AG04449 (cell line): ENCODE results near the gene JMJD6.
A peak's percentile ranks its signal among the peaks of the same experiment; 100 is the strongest.
"Not testable (repeated sequence)": the region's sequence is repeated elsewhere in the genome, so short reads cannot be mapped to it uniquely, and the experiment has no call there.

ENCODE experiments used
- CTCF ChIA-PET: fragments of 350-600 bp; formaldehyde crosslinking; extraction: SDS; loops from one replicate; lab custom pipeline; 2021; ENCODE audit warnings: antibody characterized with exemption; lab: Yijun Ruan, JAX
- POLR2A ChIA-PET: fragments of 400-600, 350-600 bp; formaldehyde crosslinking; extraction: SDS; loops from one replicate; lab custom pipeline; 2020; ENCODE audit warnings: antibody characterized with exemption, inconsistent platforms; lab: Yijun Ruan, JAX
- DNase-seq: peaks from one replicate; pipeline ENCODE4 v3.0.0-alpha.2; 2010; ENCODE audit warnings: low read depth, low spot score
- H3K4me3 ChIP-seq: 2 replicates; pipeline ENCODE4 v1.5.1; 2011; ENCODE audit warnings: low read depth, mild to moderate bottlenecking, control low read depth, low read length
- TF ChIP-seq, protein P1 (sequence below): IDR thresholded peaks from one replicate; pipeline ENCODE4 v1.5.1; 2011; ENCODE audit warnings: mild to moderate bottlenecking, moderate library complexity, low read length, control low read depth, inconsistent platforms; ENCODE audit not compliant: insufficient read depth; ENCODE audit errors: missing control alignments

The JMJD6 gene

DNA sequence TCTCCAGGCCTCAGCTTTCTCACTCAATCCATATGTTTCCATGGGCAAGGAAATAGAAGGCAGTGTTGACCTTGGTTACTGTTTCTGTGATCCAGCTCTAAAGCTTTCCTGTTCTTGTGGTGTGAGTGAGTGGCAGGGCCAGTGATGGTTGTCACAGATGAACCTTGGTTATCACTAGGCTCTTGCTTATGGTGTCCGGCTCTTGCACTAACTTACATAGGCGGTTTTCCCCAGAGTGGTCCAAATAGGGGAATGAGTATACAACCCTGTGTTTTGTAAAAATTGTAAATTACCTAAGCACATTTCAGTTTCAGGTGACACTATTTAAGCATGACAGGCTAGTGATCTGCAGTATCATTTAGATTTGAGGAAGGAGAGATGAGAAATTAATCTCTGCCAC, 18.3 kb upstream of the JMJD6 start:
- ChIA-PET CTCF (no interaction called here), POLR2A (no interaction called here)
- H3K4me3 ChIP-seq = no peak overlapping the region
- DNase-seq = no peak
- TF ChIP-seq, protein P1, sequence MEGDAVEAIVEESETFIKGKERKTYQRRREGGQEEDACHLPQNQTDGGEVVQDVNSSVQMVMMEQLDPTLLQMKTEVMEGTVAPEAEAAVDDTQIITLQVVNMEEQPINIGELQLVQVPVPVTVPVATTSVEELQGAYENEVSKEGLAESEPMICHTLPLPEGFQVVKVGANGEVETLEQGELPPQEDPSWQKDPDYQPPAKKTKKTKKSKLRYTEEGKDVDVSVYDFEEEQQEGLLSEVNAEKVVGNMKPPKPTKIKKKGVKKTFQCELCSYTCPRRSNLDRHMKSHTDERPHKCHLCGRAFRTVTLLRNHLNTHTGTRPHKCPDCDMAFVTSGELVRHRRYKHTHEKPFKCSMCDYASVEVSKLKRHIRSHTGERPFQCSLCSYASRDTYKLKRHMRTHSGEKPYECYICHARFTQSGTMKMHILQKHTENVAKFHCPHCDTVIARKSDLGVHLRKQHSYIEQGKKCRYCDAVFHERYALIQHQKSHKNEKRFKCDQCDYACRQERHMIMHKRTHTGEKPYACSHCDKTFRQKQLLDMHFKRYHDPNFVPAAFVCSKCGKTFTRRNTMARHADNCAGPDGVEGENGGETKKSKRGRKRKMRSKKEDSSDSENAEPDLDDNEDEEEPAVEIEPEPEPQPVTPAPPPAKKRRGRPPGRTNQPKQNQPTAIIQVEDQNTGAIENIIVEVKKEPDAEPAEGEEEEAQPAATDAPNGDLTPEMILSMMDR = no peak

DNA sequence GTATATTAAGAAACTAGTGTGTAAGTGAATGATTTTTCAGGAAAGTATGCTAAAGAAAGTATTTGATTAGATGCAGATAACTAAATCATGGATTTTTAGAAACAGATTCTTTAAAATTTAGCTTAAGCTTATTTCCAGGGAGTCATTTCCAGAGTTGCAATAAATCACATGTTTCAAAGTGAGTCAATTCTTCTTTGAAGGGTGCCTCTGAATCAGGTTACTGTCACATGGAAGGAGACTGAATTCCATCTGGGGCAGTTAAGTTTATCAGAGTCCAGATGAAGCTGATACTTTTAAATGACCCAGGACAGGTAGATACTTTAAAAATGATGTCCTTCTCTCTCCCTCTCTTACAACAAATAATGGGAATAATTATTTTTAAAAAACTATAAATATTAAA, 16.6 kb upstream of the JMJD6 start:
- no peak overlapping the region for H3K4me3 ChIP-seq
- POLR2A ChIA-PET = no interaction called here
- TF ChIP-seq, protein P1 = no peak
- no peak for DNase-seq
- CTCF ChIA-PET = interaction anchor here (0.7 to 1.9 kb wide), 4 partner anchors 11 to 324 kb away, joined by 3 to 9 read pairs (median 3); no protein-coding TSS in a partner anchor

DNA sequence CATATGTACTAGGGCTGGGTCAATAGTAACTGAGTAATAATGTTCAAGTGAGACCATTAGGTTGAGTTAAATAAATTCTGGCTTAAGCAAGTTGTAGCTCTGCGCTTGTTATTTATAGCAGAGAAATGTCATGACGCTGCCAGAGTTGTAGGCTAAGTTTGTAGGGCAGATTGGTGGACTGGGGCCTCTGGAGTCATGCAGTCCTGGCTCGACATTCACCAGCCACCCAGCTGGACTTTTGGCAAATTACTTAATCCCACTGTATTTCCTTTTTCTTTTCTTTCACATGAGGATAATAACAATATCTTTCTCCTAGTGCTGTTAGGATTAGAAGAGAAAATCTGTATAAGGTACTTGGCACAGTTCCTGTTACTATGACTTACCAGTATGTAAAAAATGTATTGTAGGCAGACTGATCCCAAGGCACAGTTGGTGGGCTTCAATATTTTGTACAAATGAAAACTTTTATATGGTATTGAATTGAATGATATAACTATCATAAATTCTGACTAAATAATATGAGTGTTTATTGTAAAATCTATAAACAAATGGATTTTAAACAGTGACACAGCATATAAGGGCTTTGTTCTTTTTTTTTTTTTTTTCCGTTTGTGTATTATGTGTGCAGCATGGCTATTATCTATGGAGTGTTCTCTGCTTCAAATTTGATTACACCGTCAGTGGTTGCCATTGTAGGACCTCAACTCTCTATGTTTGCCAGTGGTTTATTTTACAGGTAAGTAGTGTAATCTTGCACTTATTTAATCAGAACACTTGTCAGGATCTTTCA, 14.1 kb upstream of the JMJD6 start:
- ChIA-PET POLR2A (no interaction called here), CTCF (interaction anchor here (0.6 to 3.0 kb wide), 3 partner anchors 183 to 326 kb away, joined by 3 to 12 read pairs (median 3); no protein-coding TSS in a partner anchor)
- TF ChIP-seq, protein P1 = no peak
- no peak for DNase-seq
- no peak overlapping the region for H3K4me3 ChIP-seq

DNA sequence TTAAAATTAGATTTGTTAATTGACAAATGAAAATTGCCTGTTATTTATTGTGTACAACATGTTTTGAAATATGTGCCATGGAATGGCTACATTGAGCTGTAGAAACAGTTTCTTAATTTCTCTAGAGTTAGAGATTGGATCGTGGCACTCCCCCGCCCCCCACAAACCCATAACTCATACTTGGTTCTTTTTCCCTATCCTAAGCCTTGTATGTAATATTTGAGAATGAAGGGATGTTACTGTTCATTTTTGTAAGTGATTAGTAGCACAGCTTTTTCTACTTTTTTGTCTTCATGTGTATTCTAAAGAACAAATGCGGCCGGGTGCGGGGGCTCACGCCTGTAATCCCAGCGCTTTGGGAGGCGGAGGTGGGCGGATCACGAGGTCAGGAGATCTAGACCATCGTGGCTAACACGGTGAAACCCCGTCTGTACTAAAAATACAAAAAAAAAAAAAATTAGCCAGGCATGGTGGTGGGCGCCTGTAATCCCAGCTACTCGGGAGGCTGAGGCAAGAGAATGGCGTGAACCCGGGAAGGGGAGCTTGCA, 13.2 kb upstream of the JMJD6 start:
- H3K4me3 ChIP-seq, POLR2A ChIA-PET: not testable (repeated sequence)
- CTCF ChIA-PET = interaction anchor here (0.8 to 3.0 kb wide), 5 partner anchors 8 to 317 kb away, joined by 3 to 12 read pairs (median 3); no protein-coding TSS in a partner anchor

DNA sequence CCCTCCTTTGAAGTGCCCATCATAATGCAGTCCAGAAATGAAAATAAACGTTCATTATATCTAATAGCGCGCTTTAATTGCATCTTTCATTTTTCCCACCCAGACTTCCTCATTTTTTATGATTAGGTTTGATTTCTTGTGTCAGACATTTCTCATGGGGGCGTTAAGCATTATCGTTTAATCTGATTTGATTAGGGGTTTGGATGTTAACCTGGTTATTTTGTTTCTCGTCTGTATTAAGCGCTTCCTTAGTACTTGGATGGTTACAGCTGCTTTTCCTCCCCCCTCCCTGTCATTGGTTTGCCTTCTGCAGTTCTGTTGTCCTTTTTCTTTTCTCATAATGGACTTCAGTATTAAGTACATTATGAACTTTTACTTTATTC, 12.1 kb upstream of the JMJD6 start:
- TF ChIP-seq, protein P1 = no peak
- no peak for DNase-seq
- ChIA-PET CTCF (interaction anchor here (1.0 to 3.0 kb wide), 5 partner anchors 9 to 318 kb away, joined by 3 to 12 read pairs (median 4); no protein-coding TSS in a partner anchor), POLR2A (interaction anchor here (1.1 to 4.0 kb wide), 5 partner anchors 11 to 134 kb away, joined by 3 to 27 read pairs (median 7); partner anchors contain the start of genes JMJD6 and METTL23)
- peak overlapping the region; percentile 67 for H3K4me3 ChIP-seq

More for the DNA sequence above, 13.2 kb upstream of the JMJD6 start:
- not testable (repeated sequence) for DNase-seq

DNA sequence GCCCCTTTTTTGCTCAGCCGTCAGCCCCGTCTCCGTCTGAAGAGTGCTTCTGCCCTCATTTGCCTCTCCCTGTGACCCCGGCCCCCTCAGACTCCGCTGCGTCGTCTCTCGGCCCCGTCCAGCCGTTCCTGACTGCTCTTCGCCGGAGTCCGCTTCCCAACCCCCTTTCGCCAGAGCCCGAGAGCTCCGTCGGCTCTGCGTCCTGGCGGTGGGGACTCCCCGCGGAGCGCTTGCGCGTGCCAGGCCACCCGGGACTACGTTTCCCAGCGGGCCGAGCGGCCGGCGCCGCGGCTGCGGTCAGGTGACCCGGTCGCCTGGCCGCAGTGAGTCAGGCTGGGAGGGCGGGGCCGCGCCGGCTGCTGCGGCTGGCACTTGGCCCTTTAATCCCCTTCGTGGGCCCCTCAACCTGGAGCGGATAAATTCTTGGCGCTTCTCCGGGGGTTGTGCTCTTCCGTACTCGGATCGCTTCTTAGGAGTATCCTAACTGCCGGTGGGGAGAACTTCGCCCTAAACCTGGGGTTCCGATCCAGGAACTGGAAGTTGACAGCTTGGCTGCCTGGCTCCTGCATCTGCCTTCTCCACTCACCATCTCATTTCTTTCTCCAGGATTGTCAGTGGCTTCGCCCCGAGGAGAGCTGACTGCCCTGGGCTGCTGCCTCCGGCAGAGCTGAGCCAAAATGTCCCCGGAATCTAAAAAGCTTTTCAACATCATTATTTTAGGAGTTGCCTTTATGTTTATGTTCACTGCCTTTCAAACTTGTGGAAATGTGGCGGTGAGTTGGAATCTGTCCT, 11.5 kb upstream of the JMJD6 start, which contains the start of gene MFSD11:
TSS of gene MFSD11 (plus strand) at position 444 of the 792 bp plus-strand sequence. CDS start at position 678, 234 bp downstream.
- H3K4me3 ChIP-seq = peak within 1 kb of the TSS; percentile 97
- TF ChIP-seq, protein P1 = no peak
- ChIA-PET CTCF (interaction anchor here (1.0 to 3.0 kb wide), 4 partner anchors 11 to 319 kb away, joined by 3 to 12 read pairs (median 8); no protein-coding TSS in a partner anchor), POLR2A (interaction anchor here (0.8 to 4.0 kb wide), 9 partner anchors 10 to 135 kb away, joined by 3 to 27 read pairs (median 7); partner anchors contain the start of genes JMJD6 and METTL23)
- DNase-seq = peak; percentile 51
